ENCODE measurements around the gene MAMDC4. TPM values are rescaled to one million over a fixed set of nuclear protein-coding genes. Genes with fewer than 3 reads are reported as not detected.
"Not testable (repeated sequence)": the region's sequence is repeated elsewhere in the genome, so short reads cannot be mapped to it uniquely, and the experiment has no call there.

The MAMDC4 gene
- polyA plus RNA-seq, 1 donor, result 772 TPM

GRCh38 chr9:136866898-136867421 lies 14.8 kb downstream of the MAMDC4 start:
- WGBS (ENCODE audit: insufficient coverage, low lambda C conversion rate), result 100% methylated on average over 4 of the region's 29 CpGs
- not testable (repeated sequence) for DNase-seq

GRCh38 chr9:136867480-136867879 lies 15.3 kb downstream of the MAMDC4 start:
- DNase-seq, result no peak
- Histone ChIP-seq H3K36me3 (ENCODE audit: control insufficient read depth, insufficient read depth, low read length) (peaks cover 20% of the 10 kb centered on the region), H3K27me3 (ENCODE audit: control insufficient read depth, insufficient read depth, low read length) (no peaks in the 10 kb centered on the region), H3K4me1 (ENCODE audit: control insufficient read depth, insufficient read depth, low read length) (peaks cover 3% of the 10 kb centered on the region), H3K9me3 (ENCODE audit: control insufficient read depth, low read depth, low read length) (peaks cover 14% of the 10 kb centered on the region), H3K4me3 (ENCODE audit: low read length) (peak overlapping the region; percentile 59), H3K27ac (ENCODE audit: low read length) (no peak overlapping the region)
- WGBS (ENCODE audit: insufficient coverage, low lambda C conversion rate), result 100% methylated on average over 1 of the region's 18 CpGs

More at GRCh38 chr9:136866898-136867421, 14.8 kb downstream of the MAMDC4 start:
- H3K9me3 ChIP-seq (ENCODE audit: control insufficient read depth, low read depth, low read length); H3K27me3 ChIP-seq (ENCODE audit: control insufficient read depth, insufficient read depth, low read length); H3K4me1 ChIP-seq (ENCODE audit: control insufficient read depth, insufficient read depth, low read length): not testable (repeated sequence)
- Histone ChIP-seq H3K27ac (ENCODE audit: low read length) (peak overlapping the region; percentile 65), H3K4me3 (ENCODE audit: low read length) (peak overlapping the region; percentile 59), H3K36me3 (ENCODE audit: control insufficient read depth, insufficient read depth, low read length) (peaks cover 25% of the 10 kb centered on the region)

- no peak overlapping the region for H3K4me3 ChIP-seq (ENCODE audit: low read length)
- WGBS (ENCODE audit: insufficient coverage, low lambda C conversion rate), result 100% methylated on average over 4 of the region's 18 CpGs
- no peak for DNase-seq
- H3K4me1 ChIP-seq (ENCODE audit: control insufficient read depth, insufficient read depth, low read length), result peaks cover 3% of the 10 kb centered on the region
- peaks cover 18% of the 10 kb centered on the region for H3K9me3 ChIP-seq (ENCODE audit: control insufficient read depth, low read depth, low read length)
- H3K36me3 ChIP-seq (ENCODE audit: control insufficient read depth, insufficient read depth, low read length), result peaks cover 16% of the 10 kb centered on the region
- no peak overlapping the region for H3K27ac ChIP-seq (ENCODE audit: low read length)
- no peaks in the 10 kb centered on the region for H3K27me3 ChIP-seq (ENCODE audit: control insufficient read depth, insufficient read depth, low read length)
Measured at GRCh38 chr9:136867917-136868316, 15.8 kb downstream of the MAMDC4 start.

- WGBS (ENCODE audit: insufficient coverage, low lambda C conversion rate), result no CpG with 5 or more reads among the region's 11 CpGs
- H3K36me3 ChIP-seq (ENCODE audit: control insufficient read depth, insufficient read depth, low read length), result peaks cover 8% of the 10 kb centered on the region
Measured at GRCh38 chr9:136868644-136869043, 16.5 kb downstream of the MAMDC4 start.

GRCh38 chr9:136869611-136870010 lies 17.5 kb downstream of the MAMDC4 start:
- H3K4me3 ChIP-seq (ENCODE audit: low read length); H3K4me1 ChIP-seq (ENCODE audit: control insufficient read depth, insufficient read depth, low read length); H3K27ac ChIP-seq (ENCODE audit: low read length); DNase-seq; H3K36me3 ChIP-seq (ENCODE audit: control insufficient read depth, insufficient read depth, low read length); H3K27me3 ChIP-seq (ENCODE audit: control insufficient read depth, insufficient read depth, low read length): not testable (repeated sequence)
- no CpG with 5 or more reads among the region's 2 CpGs for WGBS (ENCODE audit: insufficient coverage, low lambda C conversion rate)
- H3K9me3 ChIP-seq (ENCODE audit: control insufficient read depth, low read depth, low read length), result peaks cover 18% of the 10 kb centered on the region

More at GRCh38 chr9:136868644-136869043, 16.5 kb downstream of the MAMDC4 start:
- Histone ChIP-seq H3K9me3 (ENCODE audit: control insufficient read depth, low read depth, low read length) (peaks cover 18% of the 10 kb centered on the region), H3K4me3 (ENCODE audit: low read length) (no peak overlapping the region), H3K27me3 (ENCODE audit: control insufficient read depth, insufficient read depth, low read length) (no peaks in the 10 kb centered on the region), H3K4me1 (ENCODE audit: control insufficient read depth, insufficient read depth, low read length) (peaks cover 3% of the 10 kb centered on the region), H3K27ac (ENCODE audit: low read length) (no peak overlapping the region)
- no peak for DNase-seq

- WGBS (ENCODE audit: insufficient coverage, low lambda C conversion rate), result no CpG with 5 or more reads among the region's 6 CpGs
- Histone ChIP-seq H3K4me3 (ENCODE audit: low read length) (no peak overlapping the region), H3K27me3 (ENCODE audit: control insufficient read depth, insufficient read depth, low read length) (peaks cover 2% of the 10 kb centered on the region), H3K9me3 (ENCODE audit: control insufficient read depth, low read depth, low read length) (peaks cover 10% of the 10 kb centered on the region), H3K36me3 (ENCODE audit: control insufficient read depth, insufficient read depth, low read length) (no peaks in the 10 kb centered on the region), H3K4me1 (ENCODE audit: control insufficient read depth, insufficient read depth, low read length) (no peaks in the 10 kb centered on the region), H3K27ac (ENCODE audit: low read length) (no peak overlapping the region)
- DNase-seq, result no peak
Measured at GRCh38 chr9:136875155-136875554, 23.0 kb downstream of the MAMDC4 start.

- H3K36me3 ChIP-seq (ENCODE audit: control insufficient read depth, insufficient read depth, low read length), result no peaks in the 10 kb centered on the region
- WGBS (ENCODE audit: insufficient coverage, low lambda C conversion rate), result no CpG with 5 or more reads among the region's 5 CpGs
- peaks cover 10% of the 10 kb centered on the region for H3K9me3 ChIP-seq (ENCODE audit: control insufficient read depth, low read depth, low read length)
- H3K27me3 ChIP-seq (ENCODE audit: control insufficient read depth, insufficient read depth, low read length), result peaks cover 2% of the 10 kb centered on the region
- no peak overlapping the region for H3K4me3 ChIP-seq (ENCODE audit: low read length)
- no peak overlapping the region for H3K27ac ChIP-seq (ENCODE audit: low read length)
- DNase-seq, result no peak
- peaks cover 7% of the 10 kb centered on the region for H3K4me1 ChIP-seq (ENCODE audit: control insufficient read depth, insufficient read depth, low read length)
Measured at GRCh38 chr9:136876476-136876875, 24.3 kb downstream of the MAMDC4 start.

GRCh38 chr9:136880651-136881050 lies 28.5 kb downstream of the MAMDC4 start:
- no peak for DNase-seq
- no peaks in the 10 kb centered on the region for H3K36me3 ChIP-seq (ENCODE audit: control insufficient read depth, insufficient read depth, low read length)
- no peak overlapping the region for H3K4me3 ChIP-seq (ENCODE audit: low read length)
- H3K4me1 ChIP-seq (ENCODE audit: control insufficient read depth, insufficient read depth, low read length), result peaks cover 30% of the 10 kb centered on the region
- H3K27ac ChIP-seq (ENCODE audit: low read length), result no peak overlapping the region
- no peaks in the 10 kb centered on the region for H3K9me3 ChIP-seq (ENCODE audit: control insufficient read depth, low read depth, low read length)
- no CpG with 5 or more reads among the region's 11 CpGs for WGBS (ENCODE audit: insufficient coverage, low lambda C conversion rate)
- peaks cover 2% of the 10 kb centered on the region for H3K27me3 ChIP-seq (ENCODE audit: control insufficient read depth, insufficient read depth, low read length)

GRCh38 chr9:136881691-136882108 lies 29.6 kb downstream of the MAMDC4 start:
- peaks cover 2% of the 10 kb centered on the region for H3K27me3 ChIP-seq (ENCODE audit: control insufficient read depth, insufficient read depth, low read length)
- WGBS (ENCODE audit: insufficient coverage, low lambda C conversion rate), result no CpG with 5 or more reads among the region's 9 CpGs
- peak overlapping the region; percentile 95 for H3K27ac ChIP-seq (ENCODE audit: low read length)
- H3K4me1 ChIP-seq (ENCODE audit: control insufficient read depth, insufficient read depth, low read length), result peaks cover 31% of the 10 kb centered on the region
- H3K9me3 ChIP-seq (ENCODE audit: control insufficient read depth, low read depth, low read length), result no peaks in the 10 kb centered on the region
- H3K36me3 ChIP-seq (ENCODE audit: control insufficient read depth, insufficient read depth, low read length), result no peaks in the 10 kb centered on the region
- peak; percentile 91 to 96 for DNase-seq
- H3K4me3 ChIP-seq (ENCODE audit: low read length), result no peak overlapping the region

GRCh38 chr9:136882109-136882946 lies 30.2 kb downstream of the MAMDC4 start:
- peak; percentile 87 to 95 for DNase-seq
- no peak overlapping the region for H3K4me3 ChIP-seq (ENCODE audit: low read length)
- 40% methylated on average over 1 of the region's 19 CpGs for WGBS (ENCODE audit: insufficient coverage, low lambda C conversion rate)
- H3K9me3 ChIP-seq (ENCODE audit: control insufficient read depth, low read depth, low read length), result no peaks in the 10 kb centered on the region
- no peaks in the 10 kb centered on the region for H3K36me3 ChIP-seq (ENCODE audit: control insufficient read depth, insufficient read depth, low read length)
- peak overlapping the region; percentile 95 for H3K27ac ChIP-seq (ENCODE audit: low read length)
- H3K4me1 ChIP-seq (ENCODE audit: control insufficient read depth, insufficient read depth, low read length), result peaks cover 31% of the 10 kb centered on the region
- H3K27me3 ChIP-seq (ENCODE audit: control insufficient read depth, insufficient read depth, low read length), result no peaks in the 10 kb centered on the region
